ENCODE results near the gene AP1M2.
A peak's percentile ranks its signal among the peaks of the same experiment; 100 is the strongest.
"Not testable (repeated sequence)": the region's sequence is repeated elsewhere in the genome, so short reads cannot be mapped to it uniquely, and the experiment has no call there.

Gene AP1M2

GRCh38 chr19:10580979-10581631 is 6.0 kb downstream of the AP1M2 start:
- ATAC-seq (peak; percentile 85), DNase-seq (peak; percentile 93)
- Mint-ChIP-seq H3K36me3 (ENCODE audit: low read depth) (no peaks in the 10 kb centered on the region), H3K27ac (peak overlapping the region; percentile 65), H3K9me3 (no peaks in the 10 kb centered on the region), H3K4me3 (no peak overlapping the region), H3K4me1 (peaks cover 7% of the 10 kb centered on the region), H3K27me3 (no peaks in the 10 kb centered on the region)

DNA sequence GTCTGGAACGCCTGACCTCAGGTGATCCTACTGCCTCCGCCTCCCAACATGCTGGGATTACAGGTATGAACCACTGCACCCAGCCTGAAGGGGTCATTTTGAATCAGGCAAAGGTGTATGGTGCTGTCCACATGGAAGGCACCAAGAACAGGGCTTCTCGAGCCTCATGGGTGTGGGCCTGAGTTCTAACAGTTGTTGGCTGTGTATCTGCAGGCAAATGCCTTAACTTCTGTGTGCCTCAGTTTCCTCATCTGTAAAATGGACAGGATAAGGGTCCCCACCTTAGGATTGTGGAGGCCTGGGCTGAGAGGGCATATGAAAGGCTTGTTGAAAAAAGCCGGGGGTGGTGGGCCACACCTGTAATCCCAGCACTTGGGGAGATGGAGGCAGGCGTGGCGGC is 9.2 kb downstream of the AP1M2 start:
- DNase-seq (no peak), ATAC-seq (no peak)
- no peak overlapping the region for H3K4me3 Mint-ChIP-seq
- no peak overlapping the region for H3K27ac Mint-ChIP-seq
- H3K4me1 Mint-ChIP-seq, result peaks cover 7% of the 10 kb centered on the region
- no peaks in the 10 kb centered on the region for H3K27me3 Mint-ChIP-seq
- no peaks in the 10 kb centered on the region for H3K9me3 Mint-ChIP-seq
- no peaks in the 10 kb centered on the region for H3K36me3 Mint-ChIP-seq (ENCODE audit: low read depth)

GRCh38 chr19:10575011-10575716 is 11.9 kb downstream of the AP1M2 start:
- Mint-ChIP-seq H3K36me3 (ENCODE audit: low read depth) (peaks cover 2% of the 10 kb centered on the region), H3K27me3 (no peaks in the 10 kb centered on the region), H3K9me3 (no peaks in the 10 kb centered on the region), H3K4me1 (peaks cover 9% of the 10 kb centered on the region), H3K4me3 (no peak overlapping the region), H3K27ac (no peak overlapping the region)
- ATAC-seq (no peak), DNase-seq (no peak)

GRCh38 chr19:10574462-10574861 is 12.7 kb downstream of the AP1M2 start:
- Mint-ChIP-seq H3K27ac (no peak overlapping the region), H3K27me3 (no peaks in the 10 kb centered on the region), H3K9me3 (no peaks in the 10 kb centered on the region), H3K4me1 (peaks cover 16% of the 10 kb centered on the region), H3K36me3 (ENCODE audit: low read depth) (peaks cover 2% of the 10 kb centered on the region), H3K4me3 (no peak overlapping the region)
- ATAC-seq, result no peak
- DNase-seq, result no peak

DNA sequence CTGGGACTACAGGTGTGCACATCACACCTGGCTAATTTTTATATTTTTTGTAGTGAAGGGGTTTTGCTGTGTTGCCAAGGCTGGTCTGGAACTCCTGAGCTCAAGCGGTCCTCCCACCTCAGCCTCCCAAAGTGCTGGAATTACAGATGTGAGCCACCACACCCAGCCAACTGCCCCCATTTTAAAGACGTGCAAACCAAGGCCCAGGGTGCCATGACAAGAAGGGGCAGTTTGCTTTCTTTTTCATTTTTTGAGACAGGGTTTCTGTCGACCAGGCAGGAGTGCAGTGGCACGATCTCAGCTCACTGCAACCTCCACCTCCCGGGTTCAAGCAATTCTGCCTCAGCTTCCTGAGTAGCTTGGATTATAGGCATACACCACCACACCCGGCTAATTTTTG is 13.3 kb downstream of the AP1M2 start:
- peaks cover 22% of the 10 kb centered on the region for H3K4me1 Mint-ChIP-seq
- H3K9me3 Mint-ChIP-seq; DNase-seq; ATAC-seq; H3K27ac Mint-ChIP-seq; H3K4me3 Mint-ChIP-seq; H3K36me3 Mint-ChIP-seq (ENCODE audit: low read depth); H3K27me3 Mint-ChIP-seq: not testable (repeated sequence)

- no peaks in the 10 kb centered on the region for H3K27me3 Mint-ChIP-seq
- peaks cover 52% of the 10 kb centered on the region for H3K4me1 Mint-ChIP-seq
- peaks cover 21% of the 10 kb centered on the region for H3K36me3 Mint-ChIP-seq (ENCODE audit: low read depth)
- H3K4me3 Mint-ChIP-seq, result peak within 1 kb of the TSS; percentile 98
- H3K27ac Mint-ChIP-seq, result peak within 1 kb of the TSS; percentile 100
- peak; percentile 78 for ATAC-seq
- peak; percentile 100 for DNase-seq
- no peaks in the 10 kb centered on the region for H3K9me3 Mint-ChIP-seq
These were observed 18.1 kb downstream of the AP1M2 start, which contains the start of gene CDKN2D for GRCh38 chr19:10568826-10569651. CDKN2D (minus strand) TSS chr19:10568979; CDS start chr19:10568653, 326 bp downstream.

DNA sequence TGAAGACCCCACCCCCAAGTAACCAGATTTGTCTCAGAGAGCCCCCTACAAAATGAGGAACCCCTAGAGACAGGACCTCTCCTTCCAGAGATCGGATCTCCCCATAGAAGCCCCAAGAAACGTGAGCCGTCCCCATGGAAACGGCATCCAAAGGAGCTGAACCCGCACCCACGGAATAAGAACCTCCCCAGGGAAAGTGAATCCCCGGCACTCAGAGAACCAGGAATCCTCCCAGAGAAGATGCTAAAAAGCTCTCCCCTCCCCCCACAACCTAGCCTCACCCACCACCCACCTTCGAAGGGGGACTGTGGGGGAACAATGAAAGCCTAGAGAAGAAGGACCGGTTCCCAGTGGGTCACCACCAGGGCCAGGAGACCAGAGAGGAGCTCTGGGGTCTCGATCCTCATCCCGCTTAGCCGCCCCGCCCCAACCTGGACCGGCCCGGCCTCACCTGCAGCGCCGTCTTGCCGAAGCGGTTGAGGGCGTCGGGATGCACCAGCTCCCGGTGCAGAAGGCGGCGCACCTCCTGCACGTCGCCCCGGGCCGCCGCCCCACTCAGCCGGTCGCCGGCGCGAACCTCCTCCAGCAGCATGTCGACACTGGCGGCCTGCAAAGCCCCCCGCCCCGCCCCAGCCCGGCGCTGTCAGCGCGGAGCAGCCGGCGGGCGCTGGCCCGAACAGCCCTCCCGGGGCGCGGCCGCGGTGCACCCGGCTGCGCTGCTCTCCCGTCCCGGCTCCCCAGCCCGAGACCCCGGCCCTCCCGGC is 18.9 kb downstream of the AP1M2 start:
- Mint-ChIP-seq H3K4me3 (peak overlapping the region; percentile 98), H3K27ac (peak overlapping the region; percentile 100), H3K4me1 (peaks cover 52% of the 10 kb centered on the region), H3K9me3 (no peaks in the 10 kb centered on the region), H3K36me3 (ENCODE audit: low read depth) (peaks cover 21% of the 10 kb centered on the region), H3K27me3 (no peaks in the 10 kb centered on the region)
- peak; percentile 67 for DNase-seq
- ATAC-seq, result peak; percentile 4

GRCh38 chr19:10567656-10568055 is 19.5 kb downstream of the AP1M2 start:
- no peak for ATAC-seq
- DNase-seq, result peak; percentile 25
- H3K4me1 Mint-ChIP-seq, result peaks cover 52% of the 10 kb centered on the region
- H3K9me3 Mint-ChIP-seq, result no peaks in the 10 kb centered on the region
- peak overlapping the region; percentile 98 for H3K4me3 Mint-ChIP-seq
- peak overlapping the region; percentile 100 for H3K27ac Mint-ChIP-seq
- H3K36me3 Mint-ChIP-seq (ENCODE audit: low read depth), result peaks cover 23% of the 10 kb centered on the region
- no peaks in the 10 kb centered on the region for H3K27me3 Mint-ChIP-seq

GRCh38 chr19:10566658-10567410 is 20.3 kb downstream of the AP1M2 start:
- peak; percentile 66 for DNase-seq
- H3K4me3 Mint-ChIP-seq, result peak overlapping the region; percentile 98
- peak; percentile 20 for ATAC-seq
- no peaks in the 10 kb centered on the region for H3K9me3 Mint-ChIP-seq
- no peaks in the 10 kb centered on the region for H3K27me3 Mint-ChIP-seq
- H3K4me1 Mint-ChIP-seq, result peaks cover 46% of the 10 kb centered on the region
- peaks cover 26% of the 10 kb centered on the region for H3K36me3 Mint-ChIP-seq (ENCODE audit: low read depth)
- H3K27ac Mint-ChIP-seq, result peak overlapping the region; percentile 100

DNA sequence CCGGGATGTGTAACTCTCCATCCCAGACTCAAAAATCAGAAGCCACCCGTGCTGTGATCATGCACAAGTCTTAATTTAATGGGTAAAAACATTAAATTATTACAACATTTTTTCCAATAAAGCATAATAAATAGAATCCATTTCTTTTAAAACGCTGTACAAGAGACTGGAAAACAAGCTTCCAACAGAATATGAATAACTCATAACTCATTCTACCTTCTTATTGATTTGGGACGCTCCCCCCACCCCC is 20.8 kb downstream of the AP1M2 start:
- DNase-seq (no peak), ATAC-seq (no peak)
- H3K27me3 Mint-ChIP-seq, result no peaks in the 10 kb centered on the region
- no peaks in the 10 kb centered on the region for H3K9me3 Mint-ChIP-seq
- peaks cover 31% of the 10 kb centered on the region for H3K36me3 Mint-ChIP-seq (ENCODE audit: low read depth)
- H3K27ac Mint-ChIP-seq, result peak overlapping the region; percentile 100
- peak overlapping the region; percentile 98 for H3K4me3 Mint-ChIP-seq
- peaks cover 46% of the 10 kb centered on the region for H3K4me1 Mint-ChIP-seq

DNA sequence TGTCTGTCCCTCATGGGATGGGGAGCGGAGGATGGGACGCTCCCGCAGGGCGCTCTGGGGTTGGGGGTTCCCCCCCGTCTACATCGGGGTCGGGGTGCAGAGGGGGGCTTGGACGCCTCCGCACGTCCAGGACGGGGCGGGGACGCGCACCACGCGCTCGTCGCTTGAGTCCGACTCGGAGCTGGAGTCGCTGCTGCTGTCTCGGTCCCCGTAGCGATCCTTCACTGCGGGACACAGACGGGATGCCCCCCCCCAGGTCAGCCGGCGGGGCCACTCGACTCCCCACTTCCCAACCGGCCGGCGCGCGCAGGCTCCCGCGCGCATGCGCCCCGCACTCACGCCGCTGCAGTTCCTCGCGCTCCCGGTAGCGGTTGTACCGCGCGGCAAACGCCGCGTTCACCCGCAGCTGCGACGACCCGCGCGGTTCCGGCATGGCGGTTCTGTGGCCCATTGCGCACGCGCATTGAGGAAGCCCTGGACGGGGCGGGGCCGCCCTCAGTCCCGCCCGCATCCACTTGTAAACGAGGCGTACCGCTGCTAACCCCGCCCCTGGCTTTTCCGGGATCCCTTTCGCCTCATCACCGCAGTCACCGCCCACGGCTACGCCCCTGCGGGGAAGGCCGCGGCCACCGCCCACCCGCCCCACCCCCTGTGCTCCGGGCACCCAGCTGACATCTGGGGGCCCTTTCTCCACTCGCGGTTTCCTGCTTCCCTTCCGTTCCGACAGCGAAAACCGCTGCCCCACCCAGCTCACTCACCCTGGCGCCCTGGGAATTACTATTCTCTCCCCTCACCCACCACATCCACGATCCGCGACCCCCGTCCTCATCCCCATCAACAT is 21.3 kb downstream of the AP1M2 start, which contains the start of gene KRI1:
KRI1 (minus strand) TSS at position 444 of the 841 bp plus-strand sequence; CDS start at position 433, 11 bp downstream.
- H3K36me3 Mint-ChIP-seq (ENCODE audit: low read depth), result peaks cover 36% of the 10 kb centered on the region
- no peaks in the 10 kb centered on the region for H3K9me3 Mint-ChIP-seq
- peak within 1 kb of the TSS; percentile 98 for H3K4me3 Mint-ChIP-seq
- DNase-seq, result peak; percentile 100
- ATAC-seq, result peak; percentile 38
- peak within 1 kb of the TSS; percentile 100 for H3K27ac Mint-ChIP-seq
- H3K27me3 Mint-ChIP-seq, result no peaks in the 10 kb centered on the region
- peaks cover 46% of the 10 kb centered on the region for H3K4me1 Mint-ChIP-seq

DNA sequence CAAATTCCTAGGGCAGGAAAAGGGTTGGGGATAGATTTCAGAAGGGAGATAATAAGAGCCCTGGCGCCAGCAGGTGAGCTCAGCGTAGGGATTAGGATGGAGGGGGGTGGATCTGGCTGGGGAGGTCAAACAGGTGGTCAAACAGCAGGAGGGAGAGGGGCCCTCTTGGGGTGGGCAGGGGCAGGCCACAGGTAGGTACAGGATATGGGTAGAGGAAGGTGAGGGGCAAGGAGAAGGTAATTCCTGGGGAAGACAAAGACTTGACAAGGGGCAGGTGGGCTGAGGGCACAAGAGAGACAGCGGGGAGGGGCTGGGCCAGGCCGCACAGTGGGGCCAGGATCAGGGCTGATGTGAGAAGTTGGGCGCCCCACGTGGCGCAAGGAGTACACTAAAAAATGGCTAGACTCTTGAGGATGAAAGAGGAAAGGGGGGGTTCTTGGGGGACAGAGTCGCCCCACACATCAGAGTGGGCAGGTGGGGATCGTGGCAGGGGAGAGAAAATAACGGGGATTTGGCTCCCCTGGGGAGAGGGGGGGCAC is 22.0 kb downstream of the AP1M2 start:
- H3K27ac Mint-ChIP-seq, result peak overlapping the region; percentile 100
- DNase-seq (peak; percentile 69), ATAC-seq (no peak)
- no peaks in the 10 kb centered on the region for H3K9me3 Mint-ChIP-seq
- peak overlapping the region; percentile 98 for H3K4me3 Mint-ChIP-seq
- H3K36me3 Mint-ChIP-seq (ENCODE audit: low read depth), result peaks cover 39% of the 10 kb centered on the region
- peaks cover 42% of the 10 kb centered on the region for H3K4me1 Mint-ChIP-seq
- no peaks in the 10 kb centered on the region for H3K27me3 Mint-ChIP-seq

DNA sequence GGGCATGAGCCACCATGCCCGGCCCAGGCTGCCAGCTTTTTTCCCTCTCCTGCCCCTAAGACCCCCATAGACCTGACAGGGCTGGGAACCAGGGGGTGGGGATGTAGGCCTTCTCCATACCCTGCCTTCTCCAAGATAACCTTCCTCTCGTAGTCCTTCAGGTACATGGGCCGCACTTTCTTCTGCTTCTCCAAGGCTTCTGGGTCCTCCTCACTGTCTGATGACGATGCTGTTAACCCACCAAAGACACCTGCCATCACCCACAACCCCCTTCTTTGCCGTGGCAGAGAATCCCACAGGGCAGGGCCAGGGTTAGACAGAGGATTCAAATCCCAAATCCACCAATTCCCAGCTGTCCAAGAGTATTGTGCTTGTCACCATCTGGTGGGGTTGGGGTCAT is 24.5 kb downstream of the AP1M2 start:
- Mint-ChIP-seq H3K4me1 (peaks cover 31% of the 10 kb centered on the region), H3K27ac (no peak overlapping the region), H3K9me3 (no peaks in the 10 kb centered on the region), H3K4me3 (no peak overlapping the region), H3K36me3 (ENCODE audit: low read depth) (peaks cover 52% of the 10 kb centered on the region), H3K27me3 (no peaks in the 10 kb centered on the region)
- ATAC-seq, result no peak
- DNase-seq, result no peak

Data from activated naive CD8-positive, alpha-beta T cell treated with anti-CD3 and anti-CD28 coated beads, Interleukin-2, amount 50 U/mL, for 24 hours (primary cell).